CD14-positive monocyte (primary cell): ENCODE data around the gene OXGR1. TPM values are rescaled to one million over a fixed set of nuclear protein-coding genes. Genes with fewer than 3 reads are reported as not detected.

Experiments used
- DNase-seq, 3 donors: peaks; one replicate each; pipeline ENCODE4 v3.0.0-alpha.2; 2011 to 2022
- H2AFZ ChIP-seq: 2 replicates; pipeline ENCODE4 v1.6.0; 2012; ENCODE audit warnings: mild to moderate bottlenecking, low read depth, low read length, inconsistent platforms; ENCODE audit not compliant: insufficient read depth, poor library complexity, severe bottlenecking
- H3K27ac ChIP-seq, 2 donors: 1 replicate in 1 of 2; 2 replicates in 1 of 2; pipeline ENCODE4 v1.5.1; 2012 to 2013; ENCODE audit warnings: low read length in 2 of 2, control low read depth in 1 of 2, inconsistent platforms in 1 of 2, low read depth in 1 of 2, mild to moderate bottlenecking in 1 of 2
- H3K27me3 ChIP-seq, 2 donors: one replicate each; pipeline versions ENCODE4 v1.6.0 to v1.6.1; 2011 to 2013; ENCODE audit warnings: low read length in 2 of 2; ENCODE audit not compliant: control insufficient read depth in 2 of 2, insufficient read depth in 2 of 2
- H3K36me3 ChIP-seq, 2 donors: replicated peaks in 1 of 2; 1 replicate in 1 of 2; 2 replicates in 1 of 2; pipeline versions ENCODE4 v1.5.1 to v1.6.1; 2012 to 2013; ENCODE audit warnings: low read length in 2 of 2, control low read depth in 1 of 2, inconsistent platforms in 1 of 2, mild to moderate bottlenecking in 1 of 2; ENCODE audit not compliant: insufficient read depth in 2 of 2, control insufficient read depth in 1 of 2
- H3K4me1 ChIP-seq, 2 donors: 1 replicate in 1 of 2; 2 replicates in 1 of 2; pipeline versions ENCODE4 v1.5.1 to v1.6.1; 2012 to 2013; ENCODE audit warnings: low read length in 2 of 2, control low read depth in 1 of 2, inconsistent platforms in 1 of 2, mild to moderate bottlenecking in 1 of 2, moderate library complexity in 1 of 2; ENCODE audit not compliant: insufficient read depth in 2 of 2, control insufficient read depth in 1 of 2
- H3K4me2 ChIP-seq: replicated peaks from 2 replicates; pipeline ENCODE3; 2012; ENCODE audit warnings: low read length, moderate library complexity, mild to moderate bottlenecking; ENCODE audit not compliant: poor library complexity, severe bottlenecking; ENCODE audit errors: extremely low read depth
- H3K4me3 ChIP-seq, 3 experiments: fragments of 200-600 bp in 1 of 3; sonication (generic) in 1 of 3; replicated peaks in 1 of 3; 1 replicate in 2 of 3; 2 replicates in 1 of 3; pipeline ENCODE4 v1.5.1; 2011 to 2013; ENCODE audit warnings: low read length in 3 of 3, mild to moderate bottlenecking in 3 of 3, control low read depth in 2 of 3, low read depth in 2 of 3, inconsistent platforms in 1 of 3, moderate library complexity in 1 of 3
- H3K79me2 ChIP-seq: 2 replicates; pipeline ENCODE4 v1.6.0; 2012; ENCODE audit warnings: mild to moderate bottlenecking, control low read depth, inconsistent platforms, low read length, moderate library complexity; ENCODE audit not compliant: insufficient read depth
- H3K9ac ChIP-seq: 2 replicates; pipeline ENCODE4 v1.6.0; 2017; ENCODE audit warnings: low read length, mild to moderate bottlenecking; ENCODE audit not compliant: insufficient read depth, poor library complexity, severe bottlenecking
- H3K9me3 ChIP-seq, 2 donors: replicated peaks in 1 of 2; 1 replicate in 1 of 2; 2 replicates in 1 of 2; pipeline versions ENCODE4 v1.5.1 to v1.6.1; 2012 to 2013; ENCODE audit warnings: low read length in 2 of 2, control low read depth in 1 of 2; ENCODE audit not compliant: control insufficient read depth in 1 of 2, insufficient read depth in 1 of 2
- H4K20me1 ChIP-seq: 2 replicates; pipeline ENCODE4 v1.6.0; 2012; ENCODE audit warnings: mild to moderate bottlenecking, low read length, control low read depth, moderate library complexity; ENCODE audit not compliant: insufficient read depth
- H3K27ac Mint-ChIP-seq, 7 donors: one replicate each; pipeline ENCODE4 v1.8.0; 2020; ENCODE audit warnings: mild to moderate bottlenecking in 7 of 7, mixed read lengths in 7 of 7, moderate library complexity in 6 of 7, inconsistent platforms in 2 of 7
- H3K27me3 Mint-ChIP-seq, 3 donors: one replicate each; pipeline ENCODE4 v1.8.0; 2021 to 2022; ENCODE audit warnings: low read depth in 3 of 3, mild to moderate bottlenecking in 3 of 3, mixed read lengths in 3 of 3, moderate library complexity in 3 of 3, inconsistent platforms in 1 of 3
- H3K36me3 Mint-ChIP-seq, 2 donors: one replicate each; pipeline ENCODE4 v1.8.0; 2020; ENCODE audit warnings: mixed read lengths in 2 of 2, inconsistent platforms in 1 of 2, mild to moderate bottlenecking in 1 of 2
- H3K4me1 Mint-ChIP-seq: one replicate; pipeline ENCODE4 v1.8.0; 2020; ENCODE audit warnings: mild to moderate bottlenecking, mixed read lengths
- H3K4me3 Mint-ChIP-seq, 2 donors: one replicate each; pipeline ENCODE4 v1.8.0; 2020; ENCODE audit warnings: mild to moderate bottlenecking in 2 of 2, mixed read lengths in 2 of 2, moderate library complexity in 1 of 2
- H3K9me3 Mint-ChIP-seq, 7 donors: one replicate each; pipeline ENCODE4 v1.8.0; 2020 to 2022; ENCODE audit warnings: mixed read lengths in 7 of 7, mild to moderate bottlenecking in 6 of 7, moderate library complexity in 6 of 7, inconsistent platforms in 2 of 7
- CTCF ChIP-seq: fragments of 200-600 bp; IDR thresholded peaks from one replicate; pipeline ENCODE4 v1.8.0; 2022; ENCODE audit warnings: antibody characterized with exemption, mild to moderate bottlenecking
- whole genome bisulfite sequencing: methylation state at CpG from one replicate; pipeline ENCODE4 v1.1.5; 2013; ENCODE audit warnings: missing lambda C conversion rate; ENCODE audit not compliant: insufficient coverage; 5-methylcytosine and 5-hydroxymethylcytosine counted together
- intact Hi-C, 2 donors: fragments of 100-400 bp; cut with micrococcal nuclease; formaldehyde crosslinking; loops; one replicate each; pipeline versions ENCODE4 v1.15.0 to v1.15.1; 2023
- polyA plus RNA-seq, 3 donors: library from polyadenylated mRNA; depleted of rRNA in 1 of 3; unstranded in 2 of 3; stranded (reverse) in 1 of 3; fragments of 300-500 nt in 2 of 3; fragments of >200 nt in 1 of 3; fragmentation: Illumina TruSeq in 2 of 3; gene quantifications; 1 replicate in 2 of 3; 2 replicates in 1 of 3; pipeline ENCODE4 v1.2.3, GENCODE V29; 2012 to 2021

The OXGR1 gene
- polyA plus RNA-seq, 3 donors = 0.22 to 0.27 TPM; not detected in 1

DNA sequence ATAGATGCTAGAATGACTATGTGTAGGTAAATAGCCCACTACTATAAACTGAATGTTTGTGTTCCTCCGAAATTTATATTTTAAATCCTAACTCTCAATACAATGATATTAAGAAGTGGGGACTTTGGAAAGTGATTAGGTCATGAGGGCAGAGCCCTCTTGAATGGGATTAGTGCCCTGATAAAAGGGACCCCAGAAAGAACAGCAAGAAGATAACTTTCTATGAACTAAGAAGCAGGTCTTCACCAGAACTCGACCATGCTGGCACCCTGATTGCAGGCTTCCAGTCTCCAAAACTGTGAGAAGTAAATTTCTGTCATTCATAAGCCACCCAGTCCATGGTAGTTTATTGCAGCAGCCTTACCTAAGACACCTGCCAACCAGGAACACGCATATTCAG, 33.9 kb downstream of the OXGR1 start:
- H3K27me3 ChIP-seq = no peaks in the 10 kb centered on the region
- H2AFZ ChIP-seq = no peak overlapping the region
- no peaks in the 10 kb centered on the region for H3K79me2 ChIP-seq
- no peaks in the 10 kb centered on the region for H3K36me3 Mint-ChIP-seq
- TF ChIP-seq CTCF = no peak
- no peaks in the 10 kb centered on the region for H3K4me1 ChIP-seq
- no peak overlapping the region for H3K4me2 ChIP-seq
- no CpG with 5 or more reads among the region's 3 CpGs for WGBS
- peaks cover 0 to 6% (median 2%) of the 10 kb centered on the region in 3 donors for H3K27me3 Mint-ChIP-seq
- H3K36me3 ChIP-seq = no peaks in the 10 kb centered on the region
- no peaks in the 10 kb centered on the region for H3K4me1 Mint-ChIP-seq
- no peak overlapping the region for H3K4me3 Mint-ChIP-seq
- peaks cover 0 to 11% (median 3%) of the 10 kb centered on the region in 7 donors for H3K9me3 Mint-ChIP-seq
- H3K27ac Mint-ChIP-seq = no peak overlapping the region
- no peak overlapping the region for H3K9ac ChIP-seq
- no peak overlapping the region for H3K27ac ChIP-seq
- DNase-seq = no peak
- H4K20me1 ChIP-seq = no peaks in the 10 kb centered on the region
- intact Hi-C loops = no loop called here
- no peaks in the 10 kb centered on the region for H3K9me3 ChIP-seq
- H3K4me3 ChIP-seq = no peak overlapping the region

DNA sequence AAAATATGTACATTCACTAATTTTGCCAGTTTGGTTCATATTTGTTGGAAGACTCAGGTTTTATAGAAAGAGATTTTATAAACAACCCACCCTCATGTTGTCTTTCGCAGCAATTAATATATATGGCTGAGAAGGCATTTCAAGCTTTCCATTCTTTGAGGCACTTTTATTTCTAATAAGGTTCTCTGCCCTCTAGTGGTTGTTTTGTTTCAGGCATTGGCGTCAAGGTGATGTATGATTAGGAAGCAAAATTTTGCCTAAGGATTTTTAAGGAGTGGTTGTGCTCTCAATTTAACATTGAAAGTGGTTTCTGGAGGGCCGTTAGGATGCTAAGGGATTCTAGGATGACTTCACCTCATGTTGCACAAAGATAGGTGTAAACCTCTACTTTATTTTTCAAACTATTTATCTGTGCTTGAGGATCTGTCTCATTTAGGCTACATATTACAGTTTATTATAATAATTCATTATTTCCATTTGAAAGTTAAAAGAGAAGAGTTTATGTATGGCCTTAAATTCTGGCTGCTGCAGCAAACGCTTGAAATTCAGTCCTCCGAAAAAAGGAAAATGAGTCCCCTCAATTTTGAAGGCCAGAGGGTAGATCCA, 35.9 kb downstream of the OXGR1 start:
- Mint-ChIP-seq H3K36me3 (no peaks in the 10 kb centered on the region), H3K27me3 (peaks cover 0 to 6% (median 2%) of the 10 kb centered on the region in 3 donors), H3K27ac (no peak overlapping the region), H3K4me3 (no peak overlapping the region), H3K4me1 (no peaks in the 10 kb centered on the region), H3K9me3 (peaks cover 0 to 11% (median 0%) of the 10 kb centered on the region in 7 donors)
- H3K9me3 ChIP-seq = no peaks in the 10 kb centered on the region
- no peak overlapping the region for H3K4me3 ChIP-seq
- intact Hi-C loops = no loop called here
- WGBS = 63% methylated on average over 3 of the region's 5 CpGs
- H3K4me2 ChIP-seq = no peak overlapping the region
- no peaks in the 10 kb centered on the region for H3K79me2 ChIP-seq
- no peaks in the 10 kb centered on the region for H4K20me1 ChIP-seq
- TF ChIP-seq CTCF = peak; percentile 76
- H3K9ac ChIP-seq = no peak overlapping the region
- H3K27ac ChIP-seq = no peak overlapping the region
- H3K27me3 ChIP-seq = no peaks in the 10 kb centered on the region
- peak in 1 of 3 donors; percentile 20 for DNase-seq
- H3K4me1 ChIP-seq = no peaks in the 10 kb centered on the region
- no peak overlapping the region for H2AFZ ChIP-seq
- no peaks in the 10 kb centered on the region for H3K36me3 ChIP-seq
